Small intestine (tissue), 16 donors: ENCODE data around the gene INSM1. TPM values are rescaled to one million over a fixed set of nuclear protein-coding genes. Genes with fewer than 3 reads are reported as not detected.

ENCODE experiments used
- DNase-seq, 2 donors: peaks; one replicate each; pipeline versions ENCODE4 v3.0.0 to v3.0.0-alpha.2; 2013
- FAIRE-seq: peaks from 2 replicates; lab custom pipeline; 2012; peaks lifted over from hg19 to GRCh38; lab: Jason Lieb, UNC
- H3K27ac ChIP-seq, 3 donors: one replicate each; pipeline ENCODE4 v1.5.1; 2013; ENCODE audit warnings: low read length in 2 of 3, mild to moderate bottlenecking in 2 of 3, control low read depth in 1 of 3, inconsistent platforms in 1 of 3, low read depth in 1 of 3, moderate library complexity in 1 of 3
- H3K27me3 ChIP-seq, 3 donors: one replicate each; pipeline ENCODE4 v1.6.1; 2013; ENCODE audit warnings: low read length in 3 of 3, inconsistent platforms in 1 of 3; ENCODE audit not compliant: control insufficient read depth in 3 of 3, insufficient read depth in 3 of 3
- H3K36me3 ChIP-seq, 3 donors: one replicate each; pipeline ENCODE4 v1.6.1; 2013; ENCODE audit warnings: low read length in 3 of 3, inconsistent platforms in 1 of 3, low read depth in 1 of 3, mild to moderate bottlenecking in 1 of 3, moderate library complexity in 1 of 3; ENCODE audit not compliant: control insufficient read depth in 3 of 3, insufficient read depth in 2 of 3
- H3K4me1 ChIP-seq, 3 donors: one replicate each; pipeline ENCODE4 v1.6.1; 2013; ENCODE audit warnings: low read length in 2 of 3, inconsistent platforms in 1 of 3, low read depth in 1 of 3, mild to moderate bottlenecking in 1 of 3, moderate library complexity in 1 of 3; ENCODE audit not compliant: control insufficient read depth in 3 of 3, insufficient read depth in 2 of 3
- H3K4me3 ChIP-seq, 3 donors: one replicate each; pipeline ENCODE4 v1.5.1; 2013; ENCODE audit warnings: low read length in 3 of 3, control low read depth in 1 of 3, inconsistent platforms in 1 of 3, low read depth in 1 of 3, mild to moderate bottlenecking in 1 of 3, moderate library complexity in 1 of 3
- H3K9me3 ChIP-seq, 2 donors: one replicate each; pipeline ENCODE4 v1.6.1; 2013; ENCODE audit warnings: low read depth in 1 of 2, low read length in 1 of 2; ENCODE audit not compliant: control insufficient read depth in 2 of 2, insufficient read depth in 1 of 2
- WGBS, 3 donors: extraction: QIAGEN DNeasy Blood & Tissue Kit; methylation state at CpG; one replicate each; pipeline ENCODE4 v1.1.7; 2013; 5-methylcytosine and 5-hydroxymethylcytosine counted together
- long read RNA-seq, 10 donors: transcript quantifications; one replicate each; lab custom pipeline, GENCODE V29; 2026
- polyA plus RNA-seq, 4 donors: library from polyadenylated mRNA; stranded (reverse) in 3 of 4; unstranded in 1 of 4; fragments of 200-250 nt in 3 of 4; fragments of 120-200 nt in 1 of 4; gene quantifications; one replicate each; pipeline versions ENCODE4 v1.2.1 to v1.2.3, GENCODE V29; 2013
- donor health status: healthy with polysubstance abuse.
- donor health status: control.
- donor health status: control.
- donor health status: Bipolar disorder and iron deficiency.
- donor health status: healthy.

The INSM1 gene
- 1 to 10 TPM; 1.3 to 8.6 (median 2.5) TPM for polyA plus RNA-seq
- long read RNA-seq, donor 1, transcript INSM1-201 (1 exons, 2,829 nt): major isoform, 16 of 16 reads
- long read RNA-seq, donor 1, partial matches to known transcripts: 0 of 16 reads
- long read RNA-seq, donor 1, other reads (novel, unspliced or antisense): 0 of 16 reads
- long read RNA-seq, donor 2, transcript INSM1-201 (1 exons, 2,829 nt): major isoform, 6 of 6 reads
- long read RNA-seq, donor 2, partial matches to known transcripts: 0 of 6 reads
- long read RNA-seq, donor 2, other reads (novel, unspliced or antisense): 0 of 6 reads
- long read RNA-seq, donor 3, transcript INSM1-201 (1 exons, 2,829 nt): major isoform, 10 of 10 reads
- long read RNA-seq, donor 3, partial matches to known transcripts: 0 of 10 reads
- long read RNA-seq, donor 3, other reads (novel, unspliced or antisense): 0 of 10 reads
- long read RNA-seq, donor 4, partial matches to known transcripts: 0 of 2 reads
- long read RNA-seq, donor 4, other reads (novel, unspliced or antisense): 0 of 2 reads
- long read RNA-seq, donor 5, transcript INSM1-201 (1 exons, 2,829 nt): major isoform, 6 of 6 reads
- long read RNA-seq, donor 5, partial matches to known transcripts: 0 of 6 reads
- long read RNA-seq, donor 5, other reads (novel, unspliced or antisense): 0 of 6 reads
- long read RNA-seq, donor 6, transcript INSM1-201 (1 exons, 2,829 nt): major isoform, 13 of 13 reads
- long read RNA-seq, donor 6, partial matches to known transcripts: 0 of 13 reads
- long read RNA-seq, donor 6, other reads (novel, unspliced or antisense): 0 of 13 reads
- long read RNA-seq, donor 7: 0 reads
- long read RNA-seq, donor 8: 0 reads
- long read RNA-seq, donor 9, partial matches to known transcripts: 0 of 2 reads
- long read RNA-seq, donor 9, other reads (novel, unspliced or antisense): 0 of 2 reads
- long read RNA-seq, donor 10, transcript INSM1-201 (1 exons, 2,829 nt): major isoform, 24 of 24 reads
- long read RNA-seq, donor 10, partial matches to known transcripts: 0 of 24 reads
- long read RNA-seq, donor 10, other reads (novel, unspliced or antisense): 0 of 24 reads

DNA sequence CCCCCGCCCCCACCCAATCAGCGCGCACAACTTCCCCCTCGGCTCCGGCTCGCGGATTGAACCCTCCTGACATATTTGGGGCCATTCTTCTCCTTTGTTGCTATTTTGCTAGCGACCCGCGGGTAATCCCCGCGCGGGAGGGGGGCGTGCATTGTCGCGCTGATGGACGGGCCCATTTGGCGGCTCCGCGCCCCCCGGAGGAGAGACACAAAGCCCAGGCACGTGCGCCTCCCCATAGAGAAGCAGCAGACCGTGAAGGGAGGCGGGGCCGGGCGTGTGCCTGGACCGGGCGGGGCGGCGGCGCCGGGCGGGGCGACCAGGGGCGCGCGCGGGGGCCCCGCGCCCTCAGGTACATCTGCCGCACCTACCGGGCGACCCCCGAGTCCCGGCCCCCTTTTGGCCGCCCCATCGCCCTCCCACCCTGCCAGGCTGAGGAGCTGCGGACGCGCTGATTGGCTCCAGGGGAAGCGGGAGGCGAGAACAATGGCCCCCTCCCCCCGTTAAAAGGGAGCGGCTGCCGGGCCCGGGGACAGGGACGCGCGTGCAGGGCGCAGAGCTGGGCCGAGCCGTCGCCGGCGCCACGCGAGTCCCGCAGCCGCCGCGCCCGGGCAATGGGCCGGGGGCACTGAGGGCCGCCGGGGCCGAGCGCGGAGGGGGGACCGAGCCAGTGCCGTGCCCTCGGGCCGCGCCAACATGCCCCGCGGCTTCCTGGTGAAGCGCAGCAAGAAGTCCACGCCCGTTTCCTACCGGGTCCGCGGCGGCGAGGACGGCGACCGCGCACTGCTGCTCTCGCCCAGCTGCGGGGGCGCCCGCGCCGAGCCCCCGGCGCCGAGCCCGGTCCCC lies at the start of gene INSM1:
TSS of gene INSM1 (plus strand) at position 530 of the 843 bp plus-strand sequence. CDS start at position 694, 164 bp downstream.
- 1 to 3% (median 1%) methylated on average over 58 to 108 of the region's 108 CpGs for WGBS, 3 donors
- FAIRE-seq (no peak), DNase-seq (peak in 1 of 2 donors; percentile 48)
- Histone ChIP-seq H3K9me3 (no peaks in the 10 kb centered on the region), H3K4me1 (peaks cover 0 to 4% (median 2%) of the 10 kb centered on the region in 3 donors), H3K27me3 (peaks cover 37 to 77% (median 41%) of the 10 kb centered on the region in 3 donors), H3K36me3 (no peaks in the 10 kb centered on the region), H3K4me3 (peak within 1 kb of the TSS; percentile 13 to 35 (median 22)), H3K27ac (peak within 1 kb of the TSS in 1 of 3 donors; percentile 53)

DNA sequence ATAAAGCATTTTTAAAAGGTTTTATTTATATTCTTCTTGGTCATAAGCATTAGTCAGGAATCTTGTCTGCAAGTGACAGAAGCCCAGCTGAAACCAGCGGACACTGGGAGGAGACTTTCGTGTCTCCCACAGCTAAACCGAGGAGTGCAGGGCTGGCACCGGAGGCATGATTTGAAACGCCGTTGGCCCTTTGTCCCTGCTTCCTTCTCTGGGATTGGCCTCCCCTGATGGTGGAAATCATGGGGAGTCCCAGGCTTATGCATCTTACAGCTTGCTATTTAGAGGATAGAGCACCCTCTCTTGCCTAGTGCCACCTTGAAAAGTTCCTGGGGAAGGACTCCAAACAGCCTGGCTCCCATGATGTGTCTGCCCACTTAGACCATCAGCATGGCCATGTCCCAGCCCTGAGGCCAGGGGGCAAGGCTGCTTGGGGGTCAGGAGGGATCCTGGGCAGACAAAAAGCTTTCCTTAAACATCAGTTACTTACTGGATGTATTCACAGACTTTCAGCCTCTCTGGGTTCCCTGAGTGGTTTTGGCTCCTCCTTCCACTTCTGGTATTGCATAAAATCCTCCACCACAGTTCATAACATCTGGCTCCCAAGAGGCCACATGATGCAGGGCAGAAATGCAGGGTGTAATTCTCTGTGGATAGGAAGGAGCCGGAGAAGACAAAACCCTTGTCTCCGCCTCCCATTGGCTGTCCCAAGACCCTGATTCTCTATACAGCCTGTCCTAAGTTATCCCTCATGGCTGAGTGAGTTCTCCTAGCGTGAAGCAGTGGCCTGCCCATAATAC lies 49.3 kb upstream of the INSM1 start:
- Histone ChIP-seq H3K4me3 (no peak overlapping the region), H3K9me3 (no peaks in the 10 kb centered on the region), H3K4me1 (no peaks in the 10 kb centered on the region), H3K27me3 (no peaks in the 10 kb centered on the region), H3K36me3 (no peaks in the 10 kb centered on the region), H3K27ac (no peak overlapping the region)
- no peak for DNase-seq
- 68 to 84% (median 84%) methylated on average over 9 of the region's 9 CpGs for WGBS, 3 donors
- no peak for FAIRE-seq

DNA sequence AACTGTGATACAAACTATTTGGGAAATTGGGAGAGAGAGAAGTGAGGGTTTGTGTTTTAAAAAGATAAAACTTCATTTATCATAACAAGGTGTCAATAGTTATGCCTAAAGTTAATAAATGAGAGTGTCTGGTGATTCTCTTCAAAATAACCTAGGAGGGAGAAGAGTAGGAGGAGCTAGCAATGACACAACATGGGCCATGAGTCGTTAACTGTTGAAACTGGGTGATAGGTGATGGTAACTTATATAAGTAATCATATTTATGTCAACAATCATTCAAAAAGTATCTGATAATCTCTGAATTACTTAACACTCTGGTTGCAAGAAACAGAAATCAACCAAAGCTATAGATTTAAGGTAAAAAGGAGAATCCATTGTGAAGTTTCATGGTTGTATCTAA lies 46.8 kb upstream of the INSM1 start:
- FAIRE-seq: no peak
- H3K27me3 ChIP-seq: no peaks in the 10 kb centered on the region
- DNase-seq: no peak
- no peaks in the 10 kb centered on the region for H3K4me1 ChIP-seq
- no peak overlapping the region for H3K27ac ChIP-seq
- no peak overlapping the region for H3K4me3 ChIP-seq
- WGBS, 3 donors: 37 to 64% (median 39%) methylated on average over 1 of the region's 1 CpG
- no peaks in the 10 kb centered on the region for H3K36me3 ChIP-seq
- no peaks in the 10 kb centered on the region for H3K9me3 ChIP-seq

GRCh38 chr20:20321917-20322316 lies 46.0 kb upstream of the INSM1 start:
- DNase-seq (no peak), FAIRE-seq (no peak)
- H3K27me3 ChIP-seq: no peaks in the 10 kb centered on the region
- H3K4me1 ChIP-seq: no peaks in the 10 kb centered on the region
- H3K36me3 ChIP-seq: no peaks in the 10 kb centered on the region
- H3K4me3 ChIP-seq: no peak overlapping the region
- no peak overlapping the region for H3K27ac ChIP-seq
- 77 to 85% (median 83%) methylated on average over 1 of the region's 1 CpG for WGBS, 3 donors
- H3K9me3 ChIP-seq: no peaks in the 10 kb centered on the region

- FAIRE-seq: no peak
- Histone ChIP-seq H3K9me3 (no peaks in the 10 kb centered on the region), H3K36me3 (no peaks in the 10 kb centered on the region), H3K27me3 (no peaks in the 10 kb centered on the region), H3K4me3 (no peak overlapping the region), H3K4me1 (no peaks in the 10 kb centered on the region), H3K27ac (no peak overlapping the region)
- 83 to 90% (median 88%) methylated on average over 6 of the region's 6 CpGs for WGBS, 3 donors
- no peak for DNase-seq
Observed at GRCh38 chr20:20322912-20323311, 45.0 kb upstream of the INSM1 start.

GRCh38 chr20:20327746-20328145 lies 40.2 kb upstream of the INSM1 start:
- 88 to 92% (median 91%) methylated on average over 6 of the region's 6 CpGs for WGBS, 3 donors
- H3K4me3 ChIP-seq: no peak overlapping the region
- no peaks in the 10 kb centered on the region for H3K4me1 ChIP-seq

GRCh38 chr20:20329564-20329963 lies 38.3 kb upstream of the INSM1 start:
- no peak for FAIRE-seq
- no peak overlapping the region for H3K4me3 ChIP-seq
- DNase-seq: no peak
- peaks cover 0 to 1% of the 10 kb centered on the region in 2 donors for H3K9me3 ChIP-seq
- H3K27me3 ChIP-seq: peaks cover 0 to 4% (median 0%) of the 10 kb centered on the region in 3 donors
- 82 to 85% (median 83%) methylated on average over 13 of the region's 13 CpGs for WGBS, 3 donors
- no peaks in the 10 kb centered on the region for H3K4me1 ChIP-seq
- H3K27ac ChIP-seq: no peak overlapping the region
- no peaks in the 10 kb centered on the region for H3K36me3 ChIP-seq

More at GRCh38 chr20:20327746-20328145, 40.2 kb upstream of the INSM1 start:
- DNase-seq (no peak), FAIRE-seq (no peak)
- Histone ChIP-seq H3K27me3 (peaks cover 0 to 4% (median 0%) of the 10 kb centered on the region in 3 donors), H3K36me3 (no peaks in the 10 kb centered on the region), H3K9me3 (peaks cover 0 to 1% of the 10 kb centered on the region in 2 donors), H3K27ac (no peak overlapping the region)
